Nephron progenitor cell (in vitro differentiated cells): ENCODE data around the gene ZNF428.
"Not testable (repeated sequence)": the region's sequence is repeated elsewhere in the genome, so short reads cannot be mapped to it uniquely, and the experiment has no call there.

Experiments
- DNase-seq: peaks from one replicate; pipeline ENCODE4 v3.0.0; 2021
- H3K27ac Mint-ChIP-seq: 2 replicates; pipeline ENCODE4 v1.8.0; 2021; ENCODE audit warnings: mild to moderate bottlenecking, moderate library complexity, mixed read lengths
- H3K27me3 Mint-ChIP-seq: 2 replicates; pipeline ENCODE4 v1.8.0; 2021; ENCODE audit warnings: mild to moderate bottlenecking, low read depth, mixed read lengths; ENCODE audit not compliant: poor library complexity
- H3K36me3 Mint-ChIP-seq: 2 replicates; pipeline ENCODE4 v1.8.0; 2021; ENCODE audit warnings: low read depth, mixed read lengths
- H3K4me1 Mint-ChIP-seq: 2 replicates; pipeline ENCODE4 v1.8.0; 2021; ENCODE audit warnings: mixed read lengths
- H3K4me3 Mint-ChIP-seq: 2 replicates; pipeline ENCODE4 v1.8.0; 2021; ENCODE audit warnings: mild to moderate bottlenecking, moderate library complexity, mixed read lengths
- H3K9me3 Mint-ChIP-seq: 2 replicates; pipeline ENCODE4 v1.8.0; 2021; ENCODE audit warnings: mild to moderate bottlenecking, moderate library complexity, mixed read lengths
- CTCF ChIP-seq: fragments of 200-600 bp; sonication (generic); IDR thresholded peaks from 2 replicates; pipeline ENCODE4 v1.5.0; 2021; ENCODE audit warnings: antibody characterized with exemption

ZNF428 gene

DNA sequence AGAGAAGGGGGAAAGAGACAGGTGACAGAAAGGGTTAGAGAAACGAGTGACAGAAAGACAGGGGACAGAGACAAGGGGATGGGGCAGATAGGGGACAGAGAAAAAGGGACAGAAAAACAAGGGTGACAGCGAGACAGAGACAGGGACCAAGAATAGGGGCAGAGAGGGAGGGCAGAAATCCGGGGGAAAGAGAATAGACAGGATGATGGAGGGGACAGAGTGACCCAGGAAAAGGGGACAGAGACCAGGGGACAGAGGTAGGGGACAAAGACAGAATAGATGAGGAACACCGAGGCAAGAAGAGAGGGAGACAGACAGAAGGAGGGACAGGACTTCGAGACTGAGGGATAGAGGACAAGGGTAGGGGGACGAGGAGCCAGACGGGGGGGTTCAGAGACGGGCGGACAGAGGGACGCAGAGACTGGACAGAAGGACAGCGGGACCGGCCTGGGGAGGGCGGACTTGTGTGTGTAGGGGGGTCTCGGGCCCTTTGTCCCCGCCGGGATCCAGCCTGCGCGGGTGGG lies 19.6 kb upstream of the ZNF428 start:
- DNase-seq = no peak
- peaks cover 63% of the 10 kb centered on the region for H3K27me3 Mint-ChIP-seq
- no peak overlapping the region for H3K27ac Mint-ChIP-seq
- no peak for TF ChIP-seq CTCF
- H3K9me3 Mint-ChIP-seq = peaks cover 5% of the 10 kb centered on the region
- peak overlapping the region; percentile 95 for H3K4me3 Mint-ChIP-seq
- H3K4me1 Mint-ChIP-seq = peaks cover 44% of the 10 kb centered on the region
- peaks cover 4% of the 10 kb centered on the region for H3K36me3 Mint-ChIP-seq

DNA sequence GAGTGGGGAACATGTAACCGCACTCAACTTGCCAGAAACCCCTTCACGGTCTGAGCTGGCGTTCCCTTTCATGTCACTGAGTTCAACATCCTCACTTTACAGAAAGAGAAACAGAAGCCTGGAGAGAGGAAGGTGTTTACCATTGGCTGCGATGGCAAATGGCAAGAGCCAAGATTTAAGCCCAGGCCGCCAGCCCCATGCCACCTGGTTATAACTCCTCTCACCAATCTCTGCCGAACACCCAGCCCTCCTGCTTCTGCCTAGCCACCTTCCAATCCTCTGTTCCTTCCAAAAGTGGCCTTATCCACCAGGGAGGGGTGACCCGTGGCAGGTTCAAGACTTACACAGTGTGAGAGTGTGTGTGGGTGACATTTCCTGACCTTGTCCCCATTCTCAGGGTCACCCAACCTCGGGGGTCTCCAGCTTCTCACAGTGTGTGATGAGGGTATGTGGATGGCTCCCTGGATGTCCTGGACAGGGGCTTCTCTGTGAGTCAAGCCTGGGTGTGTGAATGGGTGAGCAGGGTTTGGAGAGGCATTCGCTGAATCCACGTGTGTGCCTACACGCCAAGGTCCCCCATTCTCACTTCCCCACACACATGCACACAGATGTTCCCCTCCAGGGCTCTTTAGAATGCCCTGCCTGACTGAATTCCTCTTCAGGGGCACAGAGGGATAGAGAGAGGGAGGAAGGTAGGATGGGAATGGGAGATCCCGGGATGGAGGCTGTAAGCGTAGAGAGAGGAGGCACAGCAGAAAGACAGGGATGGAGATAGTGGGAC lies 19.0 kb upstream of the ZNF428 start:
- Mint-ChIP-seq H3K4me1 (peaks cover 44% of the 10 kb centered on the region), H3K9me3 (peaks cover 5% of the 10 kb centered on the region), H3K36me3 (peaks cover 4% of the 10 kb centered on the region), H3K4me3 (peak overlapping the region; percentile 95), H3K27ac (no peak overlapping the region), H3K27me3 (peaks cover 59% of the 10 kb centered on the region)
- DNase-seq = no peak
- TF ChIP-seq CTCF = no peak

- TF ChIP-seq CTCF = no peak
- Mint-ChIP-seq H3K36me3 (peaks cover 4% of the 10 kb centered on the region), H3K27ac (no peak overlapping the region), H3K9me3 (peaks cover 1% of the 10 kb centered on the region), H3K4me3 (no peak overlapping the region), H3K4me1 (peaks cover 40% of the 10 kb centered on the region), H3K27me3 (peaks cover 48% of the 10 kb centered on the region)
- no peak for DNase-seq
Observed at GRCh38 chr19:43636121-43636683, 16.8 kb upstream of the ZNF428 start.

GRCh38 chr19:43635561-43635940 lies 16.1 kb upstream of the ZNF428 start:
- DNase-seq = peak; percentile 49
- Mint-ChIP-seq H3K4me3 (peak overlapping the region; percentile 82), H3K4me1 (peaks cover 38% of the 10 kb centered on the region), H3K27me3 (peaks cover 41% of the 10 kb centered on the region), H3K27ac (peak overlapping the region; percentile 82)
- H3K9me3 Mint-ChIP-seq, H3K36me3 Mint-ChIP-seq: not testable (repeated sequence)

GRCh38 chr19:43634872-43635560 lies 15.6 kb upstream of the ZNF428 start:
- TF ChIP-seq CTCF = no peak
- Mint-ChIP-seq H3K27me3 (peaks cover 40% of the 10 kb centered on the region), H3K9me3 (no peaks in the 10 kb centered on the region), H3K4me1 (peaks cover 38% of the 10 kb centered on the region), H3K4me3 (peak overlapping the region; percentile 82), H3K27ac (peak overlapping the region; percentile 82), H3K36me3 (peaks cover 4% of the 10 kb centered on the region)
- DNase-seq = peak; percentile 52

DNA sequence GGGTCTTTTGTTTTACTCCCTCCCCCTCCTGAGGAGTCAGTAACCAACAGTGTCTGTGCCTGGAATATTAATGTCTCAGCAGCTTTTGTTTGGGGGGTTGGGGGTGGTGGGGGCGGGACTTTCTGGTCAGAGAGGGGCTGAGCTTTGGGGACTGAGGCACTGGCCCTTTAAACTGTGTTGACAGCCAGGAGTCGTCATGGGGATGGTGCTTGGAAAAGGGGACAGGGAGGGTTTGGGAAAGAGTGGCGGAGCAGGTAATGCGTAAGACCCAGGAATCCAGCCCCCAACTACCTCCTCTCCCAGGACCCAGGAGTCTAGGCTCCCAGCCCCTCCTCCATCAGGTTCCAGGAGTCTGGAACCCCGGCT lies 15.1 kb upstream of the ZNF428 start:
- no peaks in the 10 kb centered on the region for H3K9me3 Mint-ChIP-seq
- no peak for TF ChIP-seq CTCF
- H3K4me1 Mint-ChIP-seq = peaks cover 38% of the 10 kb centered on the region
- H3K36me3 Mint-ChIP-seq = peaks cover 4% of the 10 kb centered on the region
- H3K4me3 Mint-ChIP-seq = peak overlapping the region; percentile 82
- H3K27me3 Mint-ChIP-seq = peaks cover 40% of the 10 kb centered on the region
- DNase-seq = no peak
- H3K27ac Mint-ChIP-seq = no peak overlapping the region
